Immature natural killer cell (primary cell): ENCODE measurements around the gene CFAP99. TPM values are rescaled to one million over a fixed set of nuclear protein-coding genes. Genes with fewer than 3 reads are reported as not detected.

Experiments
- DNase-seq, 3 donors: peaks; one replicate each; pipeline ENCODE4 v3.0.0; 2022; ENCODE audit warnings: mixed read lengths in 1 of 3
- H3K27ac Mint-ChIP-seq, 6 donors: one replicate each; pipeline ENCODE4 v1.8.0; 2020; ENCODE audit warnings: mixed read lengths in 6 of 6, mild to moderate bottlenecking in 5 of 6, inconsistent platforms in 4 of 6, moderate library complexity in 3 of 6
- H3K27me3 Mint-ChIP-seq, 3 donors: one replicate each; pipeline ENCODE4 v1.8.0; 2020 to 2021; ENCODE audit warnings: low read depth in 3 of 3, mild to moderate bottlenecking in 3 of 3, mixed read lengths in 3 of 3, moderate library complexity in 3 of 3, inconsistent platforms in 1 of 3
- H3K36me3 Mint-ChIP-seq, 3 donors: one replicate each; pipeline ENCODE4 v1.8.0; 2020; ENCODE audit warnings: mixed read lengths in 3 of 3, inconsistent platforms in 2 of 3, mild to moderate bottlenecking in 2 of 3
- H3K4me1 Mint-ChIP-seq, 2 donors: one replicate each; pipeline ENCODE4 v1.8.0; 2020; ENCODE audit warnings: inconsistent platforms in 2 of 2, mild to moderate bottlenecking in 2 of 2, mixed read lengths in 2 of 2, moderate library complexity in 1 of 2
- H3K4me3 Mint-ChIP-seq, 5 donors: one replicate each; pipeline ENCODE4 v1.8.0; 2020; ENCODE audit warnings: mild to moderate bottlenecking in 5 of 5, mixed read lengths in 5 of 5, inconsistent platforms in 3 of 5, moderate library complexity in 3 of 5
- H3K9me3 Mint-ChIP-seq, 6 donors: one replicate each; pipeline ENCODE4 v1.8.0; 2020; ENCODE audit warnings: mild to moderate bottlenecking in 6 of 6, mixed read lengths in 6 of 6, inconsistent platforms in 4 of 6, moderate library complexity in 3 of 6
- polyA plus RNA-seq, 3 donors: library from polyadenylated mRNA; unstranded; fragments of 300-500 nt; fragmentation: Illumina TruSeq; gene quantifications; one replicate each; pipeline ENCODE4 v1.2.3, GENCODE V29; 2021

The CFAP99 gene
- polyA plus RNA-seq, 3 donors from 2014 or later: not detected

DNA sequence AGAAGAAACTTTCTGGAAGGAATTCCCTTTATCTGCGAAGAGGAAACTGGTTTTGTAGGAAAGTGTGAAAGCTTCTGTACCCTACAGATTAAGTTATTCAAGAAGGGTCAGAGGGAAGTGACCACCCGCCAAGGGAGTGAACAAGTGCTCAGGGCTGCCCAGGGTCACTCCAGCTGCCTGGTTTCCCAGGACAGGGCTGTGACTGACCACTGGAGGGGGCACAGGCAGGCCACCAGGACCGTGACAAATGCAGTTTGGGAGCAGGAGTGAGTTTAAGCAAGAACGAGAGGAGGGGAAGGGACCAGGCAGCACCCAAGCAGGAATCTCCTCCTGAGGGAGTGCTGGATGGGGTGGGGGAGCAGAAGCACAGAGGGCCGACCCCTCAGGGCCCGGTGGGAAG is 34.5 kb upstream of the CFAP99 start:
- H3K4me3 Mint-ChIP-seq: no peak overlapping the region
- H3K4me1 Mint-ChIP-seq: peaks cover 21 to 33% of the 10 kb centered on the region in 2 donors
- peak overlapping the region in 2 of 6 donors; percentile 36 to 57 for H3K27ac Mint-ChIP-seq
- H3K9me3 Mint-ChIP-seq: no peaks in the 10 kb centered on the region
- no peak for DNase-seq
- H3K27me3 Mint-ChIP-seq: peaks cover 3 to 6% (median 3%) of the 10 kb centered on the region in 3 donors
- peaks cover 2 to 5% (median 4%) of the 10 kb centered on the region in 3 donors for H3K36me3 Mint-ChIP-seq

GRCh38 chr4:2385516-2385915 is 33.2 kb upstream of the CFAP99 start:
- H3K27me3 Mint-ChIP-seq: peaks cover 1 to 6% (median 3%) of the 10 kb centered on the region in 3 donors
- peaks cover 31 to 45% of the 10 kb centered on the region in 2 donors for H3K4me1 Mint-ChIP-seq
- H3K36me3 Mint-ChIP-seq: peaks cover 2 to 5% (median 4%) of the 10 kb centered on the region in 3 donors
- H3K4me3 Mint-ChIP-seq: no peak overlapping the region
- H3K27ac Mint-ChIP-seq: peak overlapping the region in 1 of 6 donors; percentile 52
- no peak for DNase-seq
- no peaks in the 10 kb centered on the region for H3K9me3 Mint-ChIP-seq

- Mint-ChIP-seq H3K36me3 (no peaks in the 10 kb centered on the region), H3K27ac (no peak overlapping the region), H3K4me3 (no peak overlapping the region), H3K4me1 (peaks cover 43 to 57% of the 10 kb centered on the region in 2 donors), H3K27me3 (peaks cover 5 to 8% (median 6%) of the 10 kb centered on the region in 3 donors), H3K9me3 (no peaks in the 10 kb centered on the region)
- DNase-seq: no peak
Observed at GRCh38 chr4:2386717-2387116, 32.0 kb upstream of the CFAP99 start.

- H3K4me1 Mint-ChIP-seq: peaks cover 48 to 62% of the 10 kb centered on the region in 2 donors
Observed at GRCh38 chr4:2387218-2387617, 31.5 kb upstream of the CFAP99 start.

GRCh38 chr4:2387829-2388228 is 30.9 kb upstream of the CFAP99 start:
- DNase-seq: no peak
- H3K4me3 Mint-ChIP-seq: no peak overlapping the region
- H3K9me3 Mint-ChIP-seq: no peaks in the 10 kb centered on the region
- H3K36me3 Mint-ChIP-seq: no peaks in the 10 kb centered on the region
- peaks cover 55 to 64% of the 10 kb centered on the region in 2 donors for H3K4me1 Mint-ChIP-seq
- peaks cover 5 to 8% (median 6%) of the 10 kb centered on the region in 3 donors for H3K27me3 Mint-ChIP-seq
- peak overlapping the region in 4 of 6 donors; percentile 30 to 50 (median 41) for H3K27ac Mint-ChIP-seq

More at GRCh38 chr4:2387218-2387617, 31.5 kb upstream of the CFAP99 start:
- Mint-ChIP-seq H3K36me3 (no peaks in the 10 kb centered on the region), H3K9me3 (no peaks in the 10 kb centered on the region), H3K27ac (no peak overlapping the region), H3K4me3 (no peak overlapping the region), H3K27me3 (peaks cover 5 to 8% (median 6%) of the 10 kb centered on the region in 3 donors)
- no peak for DNase-seq

DNA sequence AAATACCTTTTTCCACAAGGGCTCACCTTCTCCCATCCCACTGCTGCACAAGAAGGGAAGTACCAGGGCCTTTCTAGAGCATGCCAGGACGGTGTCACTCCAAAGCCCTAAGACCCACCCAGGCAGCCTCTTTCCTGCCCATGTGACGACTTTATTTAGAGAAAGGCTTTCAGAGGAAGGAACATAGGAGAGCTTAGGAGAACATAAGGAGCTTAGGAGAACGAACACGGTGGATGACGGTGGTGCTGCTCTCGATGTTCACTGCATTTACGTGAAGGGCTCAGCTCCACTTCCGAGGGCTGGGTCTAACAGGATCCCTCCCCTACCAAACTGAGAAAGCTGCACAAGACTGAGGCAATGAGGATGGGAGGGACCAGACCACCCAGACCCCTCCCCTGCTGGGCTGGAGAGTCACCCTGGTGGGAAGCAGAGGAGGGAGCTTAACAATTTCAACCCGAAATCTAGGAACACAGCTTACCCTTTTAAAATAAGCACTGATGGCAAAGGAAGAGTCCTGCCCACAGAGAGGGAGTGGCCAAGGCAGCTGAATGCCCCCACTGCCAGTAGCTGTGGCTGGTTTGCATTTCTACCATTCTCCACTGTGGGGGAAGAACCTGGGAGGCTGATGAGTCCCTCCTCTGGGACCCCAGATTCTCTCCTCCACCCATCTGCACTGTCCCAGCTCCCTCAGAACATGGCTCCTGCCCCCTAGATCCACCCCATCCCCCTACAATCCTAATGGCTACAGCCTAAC is 30.1 kb upstream of the CFAP99 start:
- H3K36me3 Mint-ChIP-seq: no peaks in the 10 kb centered on the region
- H3K9me3 Mint-ChIP-seq: no peaks in the 10 kb centered on the region
- DNase-seq: no peak
- peaks cover 5 to 7% (median 6%) of the 10 kb centered on the region in 3 donors for H3K27me3 Mint-ChIP-seq
- H3K4me3 Mint-ChIP-seq: peak overlapping the region in 2 of 5 donors; percentile 23 to 29
- H3K4me1 Mint-ChIP-seq: peaks cover 59 to 66% of the 10 kb centered on the region in 2 donors
- H3K27ac Mint-ChIP-seq: peak overlapping the region in 5 of 6 donors; percentile 39 to 69 (median 50)

DNA sequence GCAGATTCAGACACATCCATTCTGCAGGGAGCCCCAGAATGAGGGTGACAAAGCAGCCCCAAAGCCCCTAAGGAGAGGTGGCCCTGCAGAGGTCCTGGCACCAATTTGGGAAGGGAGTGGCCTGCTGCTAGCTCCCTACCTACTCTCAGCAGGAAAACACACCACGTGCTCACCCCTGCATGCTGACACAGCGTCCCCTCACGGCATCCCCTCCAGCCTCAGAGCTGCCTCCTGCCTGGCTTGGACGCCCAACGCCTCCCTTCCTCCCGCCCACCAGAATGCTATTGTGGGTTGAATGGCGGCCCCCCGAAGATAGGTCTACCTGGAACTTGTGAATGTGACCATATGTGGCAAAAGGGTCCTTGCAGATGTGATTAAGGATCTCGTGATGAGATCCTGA is 29.1 kb upstream of the CFAP99 start:
- no peaks in the 10 kb centered on the region for H3K36me3 Mint-ChIP-seq
- H3K27ac Mint-ChIP-seq: peak overlapping the region in 4 of 6 donors; percentile 50 to 89 (median 59)
- peaks cover 67 to 72% of the 10 kb centered on the region in 2 donors for H3K4me1 Mint-ChIP-seq
- no peak for DNase-seq
- no peaks in the 10 kb centered on the region for H3K9me3 Mint-ChIP-seq
- peak overlapping the region in 4 of 5 donors; percentile 57 to 94 (median 68) for H3K4me3 Mint-ChIP-seq
- H3K27me3 Mint-ChIP-seq: peaks cover 4 to 10% (median 9%) of the 10 kb centered on the region in 3 donors

DNA sequence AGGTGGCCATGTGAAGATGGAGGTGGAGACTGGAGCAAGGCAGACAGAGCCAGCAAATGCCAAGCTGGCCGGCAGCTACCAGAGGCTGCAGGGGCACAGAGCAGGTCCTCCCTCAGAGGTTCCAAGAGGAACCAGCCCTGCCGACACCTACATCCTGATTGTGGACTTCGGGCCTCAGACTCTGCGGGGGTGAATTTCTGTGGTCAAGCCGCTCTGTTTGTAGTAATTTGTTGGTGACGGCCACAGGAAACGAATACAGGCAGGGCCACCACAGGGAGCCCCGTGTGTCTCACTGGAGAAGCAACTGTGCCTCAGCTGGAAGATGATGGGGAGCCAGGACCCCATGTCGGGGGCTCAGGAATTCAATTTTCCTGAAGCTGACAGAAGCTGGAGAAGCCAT is 28.6 kb upstream of the CFAP99 start:
- Mint-ChIP-seq H3K4me1 (peaks cover 71 to 76% of the 10 kb centered on the region in 2 donors), H3K4me3 (peak overlapping the region; percentile 6 to 94 (median 61)), H3K36me3 (no peaks in the 10 kb centered on the region), H3K27ac (peak overlapping the region in 4 of 6 donors; percentile 50 to 89 (median 59)), H3K27me3 (peaks cover 4 to 10% (median 8%) of the 10 kb centered on the region in 3 donors), H3K9me3 (no peaks in the 10 kb centered on the region)
- DNase-seq: no peak

- H3K36me3 Mint-ChIP-seq: no peaks in the 10 kb centered on the region
- no peaks in the 10 kb centered on the region for H3K9me3 Mint-ChIP-seq
- H3K4me3 Mint-ChIP-seq: peak overlapping the region; percentile 57 to 94 (median 74)
- peaks cover 74 to 76% of the 10 kb centered on the region in 2 donors for H3K4me1 Mint-ChIP-seq
- H3K27me3 Mint-ChIP-seq: peaks cover 4 to 10% (median 8%) of the 10 kb centered on the region in 3 donors
- DNase-seq: no peak
- H3K27ac Mint-ChIP-seq: peak overlapping the region; percentile 13 to 89 (median 81)
Observed at GRCh38 chr4:2390784-2391421, 27.9 kb upstream of the CFAP99 start.

- Mint-ChIP-seq H3K4me3 (peak overlapping the region; percentile 62 to 87 (median 70)), H3K4me1 (peaks cover 71 to 73% of the 10 kb centered on the region in 2 donors), H3K36me3 (no peaks in the 10 kb centered on the region), H3K27ac (peak overlapping the region; percentile 30 to 88 (median 77)), H3K27me3 (peaks cover 2 to 11% (median 10%) of the 10 kb centered on the region in 3 donors), H3K9me3 (no peaks in the 10 kb centered on the region)
- DNase-seq: peak; percentile 33 to 44 (median 34)
Observed at GRCh38 chr4:2393353-2394270, 25.1 kb upstream of the CFAP99 start.

DNA sequence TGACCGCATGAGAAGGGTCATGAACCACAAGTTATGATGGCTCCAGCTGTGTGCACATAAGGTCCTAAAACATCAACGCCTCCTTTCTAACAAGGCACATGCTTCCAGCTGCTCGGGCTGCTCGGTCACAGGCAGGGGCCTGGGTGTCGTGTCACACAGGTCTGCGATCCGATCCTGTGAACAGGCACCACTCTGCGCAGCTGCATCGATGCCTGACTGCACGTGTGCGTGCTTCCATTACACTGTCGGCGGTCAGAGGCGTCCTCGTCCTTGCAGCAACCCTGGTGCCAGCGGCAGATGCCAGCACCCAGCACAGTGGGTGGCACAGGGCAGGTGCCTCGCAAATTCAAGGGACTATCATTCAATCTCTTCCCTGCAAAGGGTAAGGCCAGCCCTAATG is 24.2 kb upstream of the CFAP99 start:
- H3K27me3 Mint-ChIP-seq: peaks cover 2 to 11% (median 10%) of the 10 kb centered on the region in 3 donors
- no peaks in the 10 kb centered on the region for H3K36me3 Mint-ChIP-seq
- DNase-seq: no peak
- no peaks in the 10 kb centered on the region for H3K9me3 Mint-ChIP-seq
- H3K27ac Mint-ChIP-seq: peak overlapping the region; percentile 13 to 79 (median 23)
- peak overlapping the region in 3 of 5 donors; percentile 33 to 87 (median 62) for H3K4me3 Mint-ChIP-seq
- peaks cover 70 to 75% of the 10 kb centered on the region in 2 donors for H3K4me1 Mint-ChIP-seq

DNA sequence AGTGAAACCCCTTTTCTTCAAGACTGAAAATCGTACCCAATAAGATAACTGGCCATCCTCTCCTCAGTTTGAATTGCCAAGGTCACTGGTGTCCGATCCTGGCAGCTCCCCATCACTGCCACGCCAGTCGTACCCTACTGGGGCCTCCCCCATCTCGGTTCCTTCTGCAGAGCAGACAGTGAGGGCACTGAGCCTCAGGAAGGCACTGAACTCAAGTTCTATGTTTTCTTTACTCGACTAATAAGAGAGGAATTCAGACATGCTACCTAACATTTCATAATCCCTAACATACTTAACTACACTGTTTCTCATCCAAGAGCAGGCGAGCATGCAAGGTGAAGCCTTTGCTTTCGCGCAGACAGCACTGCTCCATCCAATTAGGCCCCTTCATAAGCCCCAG is 23.7 kb upstream of the CFAP99 start:
- no peaks in the 10 kb centered on the region for H3K9me3 Mint-ChIP-seq
- no peaks in the 10 kb centered on the region for H3K36me3 Mint-ChIP-seq
- no peak for DNase-seq
- peaks cover 67 to 73% of the 10 kb centered on the region in 2 donors for H3K4me1 Mint-ChIP-seq
- peak overlapping the region in 4 of 5 donors; percentile 14 to 87 (median 48) for H3K4me3 Mint-ChIP-seq
- H3K27me3 Mint-ChIP-seq: peaks cover 2 to 11% (median 10%) of the 10 kb centered on the region in 3 donors
- H3K27ac Mint-ChIP-seq: peak overlapping the region in 4 of 6 donors; percentile 13 to 46 (median 28)

DNA sequence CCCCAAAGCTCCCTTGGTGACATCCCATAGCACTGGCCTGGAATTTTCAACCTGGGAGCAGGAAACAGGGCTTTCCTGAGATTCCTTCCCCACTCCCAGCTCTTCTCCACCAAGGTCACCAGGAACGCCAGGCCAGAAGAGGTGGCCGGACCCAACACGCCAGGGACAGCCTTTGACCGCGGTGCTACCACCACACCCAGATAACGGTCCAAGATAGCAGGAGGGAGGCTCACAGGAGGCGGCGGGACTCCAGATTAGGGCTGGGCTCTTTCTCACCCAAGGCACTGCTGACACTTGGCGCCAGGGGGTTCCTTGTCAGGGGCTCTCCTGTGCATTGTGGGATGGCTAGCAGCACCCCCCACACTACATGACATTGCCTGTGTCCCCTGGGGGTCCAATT is 23.2 kb upstream of the CFAP99 start:
- Mint-ChIP-seq H3K27ac (peak overlapping the region in 2 of 6 donors; percentile 40 to 55), H3K27me3 (peaks cover 2 to 11% (median 10%) of the 10 kb centered on the region in 3 donors), H3K9me3 (no peaks in the 10 kb centered on the region), H3K36me3 (no peaks in the 10 kb centered on the region), H3K4me3 (no peak overlapping the region), H3K4me1 (peaks cover 67 to 73% of the 10 kb centered on the region in 2 donors)
- no peak for DNase-seq
